GM23248 (cell line): ENCODE results near the gene DHDH.

Experiments
- EZH2 ChIP-seq: fragments of 200-600 bp; sonication (generic); IDR thresholded peaks from 2 replicates; pipeline ENCODE4 v1.6.1; 2018; ENCODE audit warnings: antibody characterized with exemption, mild to moderate bottlenecking; ENCODE audit not compliant: insufficient read depth, poor library complexity, severe bottlenecking
- EZH2phosphoT487 ChIP-seq: fragments of 200-600 bp; sonication (generic); IDR thresholded peaks from 2 replicates; pipeline ENCODE4 v1.6.1; 2018; ENCODE audit warnings: antibody characterized with exemption, moderate library complexity, mild to moderate bottlenecking, low read depth; ENCODE audit not compliant: insufficient read depth

DNA sequence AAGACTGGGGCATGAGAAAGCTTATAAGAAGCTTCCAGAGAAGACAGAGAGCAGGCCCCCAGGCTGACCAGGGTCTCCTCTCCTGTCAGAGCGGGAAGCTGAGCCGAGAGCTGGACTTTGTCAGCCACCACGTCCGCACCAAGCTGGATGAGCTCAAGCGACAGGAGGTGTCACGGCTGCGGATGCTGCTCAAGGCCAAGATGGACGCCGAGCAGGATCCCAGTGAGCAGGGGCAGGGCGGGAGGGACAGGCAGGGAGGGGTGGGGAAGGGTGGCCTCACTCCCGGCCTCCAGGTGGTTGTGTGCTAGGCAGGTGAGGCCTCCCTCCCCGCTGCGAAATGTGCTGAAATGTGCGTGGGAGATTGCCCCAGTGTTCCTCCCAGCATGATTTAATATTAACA, 27.8 kb upstream of the DHDH start:
- TF ChIP-seq EZH2 (no peak), EZH2phosphoT487 (no peak)
